H9 (cell line): Measurements from ENCODE around the gene RPL15. TPM values are rescaled to one million over a fixed set of nuclear protein-coding genes. Genes with fewer than 3 reads are reported as not detected.

ENCODE experiments used
- DNase-seq: peaks from one replicate; pipeline ENCODE4 v3.0.0-alpha.2; 2017
- H2AFZ ChIP-seq: one replicate; pipeline ENCODE4 v1.6.1; 2013; ENCODE audit warnings: mild to moderate bottlenecking, low read length, control low read depth, moderate library complexity
- H2AK5ac ChIP-seq: 2 replicates; pipeline ENCODE4 v1.6.1; 2013; ENCODE audit warnings: low read length, control low read depth, mixed read lengths; ENCODE audit not compliant: insufficient read length
- H2BK120ac ChIP-seq: one replicate; pipeline ENCODE4 v1.6.1; 2013; ENCODE audit warnings: low read depth, mild to moderate bottlenecking, low read length, control low read depth, inconsistent platforms; ENCODE audit not compliant: poor library complexity, severe bottlenecking
- H2BK12ac ChIP-seq: 2 replicates; pipeline ENCODE4 v1.6.1; 2013; ENCODE audit warnings: low read length, control low read depth, mixed read lengths, low read depth; ENCODE audit not compliant: insufficient read length
- H2BK15ac ChIP-seq: 2 replicates; pipeline ENCODE4 v1.6.1; 2013; ENCODE audit warnings: low read depth, low read length, control low read depth
- H2BK20ac ChIP-seq: one replicate; pipeline ENCODE4 v1.6.1; 2013; ENCODE audit warnings: low read depth, mild to moderate bottlenecking, low read length, control low read depth, inconsistent platforms; ENCODE audit not compliant: poor library complexity, severe bottlenecking
- H2BK5ac ChIP-seq: 2 replicates; pipeline ENCODE4 v1.6.1; 2013; ENCODE audit warnings: low read length, control low read depth, mixed read lengths; ENCODE audit not compliant: insufficient read length
- H3K14ac ChIP-seq: 2 replicates; pipeline ENCODE4 v1.6.1; 2013; ENCODE audit warnings: low read length, control low read depth; ENCODE audit not compliant: insufficient read depth
- H3K18ac ChIP-seq: 2 replicates; pipeline ENCODE4 v1.6.1; 2013; ENCODE audit warnings: low read depth, mild to moderate bottlenecking, mixed read lengths, low read length, control low read depth; ENCODE audit not compliant: insufficient read length
- H3K23ac ChIP-seq: 2 replicates; pipeline ENCODE4 v1.6.1; 2013; ENCODE audit warnings: low read length, control low read depth, mixed read lengths, low read depth; ENCODE audit not compliant: insufficient read length
- H3K23me2 ChIP-seq: 2 replicates; pipeline ENCODE4 v1.6.1; 2013; ENCODE audit warnings: low read depth, mild to moderate bottlenecking, mixed read lengths, low read length, control low read depth; ENCODE audit not compliant: insufficient read length, poor library complexity, severe bottlenecking
- H3K27ac ChIP-seq: 2 replicates; pipeline ENCODE4 v1.5.1; 2013; ENCODE audit warnings: low read length, control low read depth, mixed read lengths, low read depth; ENCODE audit not compliant: insufficient read length
- H3K27me3 ChIP-seq: 2 replicates; pipeline ENCODE4 v1.6.1; 2013; ENCODE audit warnings: low read length, control low read depth, inconsistent platforms; ENCODE audit not compliant: insufficient read depth
- H3K4ac ChIP-seq: 2 replicates; pipeline ENCODE4 v1.6.1; 2013; ENCODE audit warnings: low read depth, mild to moderate bottlenecking, control low read depth, inconsistent platforms, low read length, moderate library complexity
- H3K4me1 ChIP-seq: 2 replicates; pipeline ENCODE4 v1.6.1; 2013; ENCODE audit warnings: low read length, control low read depth, inconsistent platforms; ENCODE audit not compliant: insufficient read depth
- H3K4me2 ChIP-seq: 2 replicates; pipeline ENCODE4 v1.6.1; 2013; ENCODE audit warnings: low read length, control low read depth, mixed read lengths; ENCODE audit not compliant: insufficient read length, insufficient read depth
- H3K56ac ChIP-seq: 2 replicates; pipeline ENCODE4 v1.6.1; 2013; ENCODE audit warnings: low read depth, mild to moderate bottlenecking, mixed read lengths, low read length, control low read depth; ENCODE audit not compliant: insufficient read length
- H3K79me1 ChIP-seq: 2 replicates; pipeline ENCODE4 v1.6.1; 2013; ENCODE audit warnings: low read depth, mild to moderate bottlenecking, moderate library complexity, low read length, control low read depth, inconsistent platforms; ENCODE audit not compliant: insufficient read depth, poor library complexity, severe bottlenecking
- H3K79me2 ChIP-seq: 2 replicates; pipeline ENCODE4 v1.6.1; 2013; ENCODE audit warnings: low read length, control low read depth, inconsistent platforms; ENCODE audit not compliant: insufficient read depth
- H3K9ac ChIP-seq: 2 replicates; pipeline ENCODE4 v1.6.1; 2013; ENCODE audit warnings: low read length, control low read depth, mixed read lengths; ENCODE audit not compliant: insufficient read length; ENCODE audit errors: extremely low read depth
- H3K9me3 ChIP-seq: one replicate; pipeline ENCODE4 v1.6.1; 2013; ENCODE audit warnings: low read depth, low read length, inconsistent platforms; ENCODE audit not compliant: control insufficient read depth
- H3T11ph ChIP-seq: one replicate; pipeline ENCODE4 v1.6.1; 2013; ENCODE audit warnings: mild to moderate bottlenecking, low read length, control low read depth, inconsistent platforms
- H4K20me1 ChIP-seq: one replicate; pipeline ENCODE4 v1.6.1; 2013; ENCODE audit not compliant: control insufficient read depth, insufficient read length, insufficient read depth
- H4K5ac ChIP-seq: 2 replicates; pipeline ENCODE4 v1.6.1; 2013; ENCODE audit warnings: low read depth, mild to moderate bottlenecking, mixed read lengths, low read length, control low read depth; ENCODE audit not compliant: insufficient read length
- H4K8ac ChIP-seq: replicated peaks from 2 replicates; pipeline ENCODE4 v1.6.1; 2013; ENCODE audit warnings: low read length, control low read depth, mixed read lengths, low read depth; ENCODE audit not compliant: insufficient read length
- H4K91ac ChIP-seq: 2 replicates; pipeline ENCODE4 v1.6.1; 2013; ENCODE audit warnings: low read depth, mild to moderate bottlenecking, moderate library complexity, mixed read lengths, low read length, control low read depth; ENCODE audit not compliant: insufficient read length
- H3K27ac Mint-ChIP-seq, 3 experiments: 2 replicates in 2 of 3; 3 replicates in 1 of 3; pipeline ENCODE4 v1.8.0; 2020 to 2021; ENCODE audit warnings: mixed read lengths in 3 of 3, mild to moderate bottlenecking in 1 of 3, moderate library complexity in 1 of 3
- H3K27me3 Mint-ChIP-seq: 2 replicates; pipeline ENCODE4 v1.8.0; 2021; ENCODE audit warnings: low read depth, mild to moderate bottlenecking, moderate library complexity, mixed read lengths
- H3K36me3 Mint-ChIP-seq, 3 experiments: 2 replicates in 2 of 3; 3 replicates in 1 of 3; pipeline ENCODE4 v1.8.0; 2020 to 2021; ENCODE audit warnings: low read depth in 3 of 3, mixed read lengths in 3 of 3; ENCODE audit not compliant: insufficient read depth in 1 of 3
- H3K4me1 Mint-ChIP-seq, 2 experiments: 2 replicates each; pipeline ENCODE4 v1.8.0; 2020; ENCODE audit warnings: mixed read lengths in 2 of 2
- H3K4me3 Mint-ChIP-seq, 2 experiments: 2 replicates in 1 of 2; 3 replicates in 1 of 2; pipeline ENCODE4 v1.8.0; 2020 to 2021; ENCODE audit warnings: mild to moderate bottlenecking in 2 of 2, mixed read lengths in 2 of 2, moderate library complexity in 1 of 2
- H3K9me3 Mint-ChIP-seq, 2 experiments: 2 replicates in 1 of 2; 3 replicates in 1 of 2; pipeline ENCODE4 v1.8.0; 2020; ENCODE audit warnings: mild to moderate bottlenecking in 2 of 2, mixed read lengths in 2 of 2, moderate library complexity in 1 of 2
- CTCF ChIP-seq: fragments of 200-600 bp; sonication (generic); conservative IDR thresholded peaks from 3 replicates; pipeline ENCODE4 v1.8.0; 2021; ENCODE audit warnings: antibody characterized with exemption, mild to moderate bottlenecking
- WGBS: extraction: QIAGEN DNeasy Blood & Tissue Kit; methylation state at CpG from one replicate; pipeline ENCODE4 v1.1.7; 2013; ENCODE audit warnings: missing lambda C conversion rate, low lambda C conversion rate, mixed read lengths; ENCODE audit not compliant: insufficient read length; ENCODE audit errors: extremely low coverage; 5-methylcytosine and 5-hydroxymethylcytosine counted together
- total RNA-seq: library from RNA; stranded (reverse); gene quantifications from 2 replicates; pipeline ENCODE4 v1.2.1, GENCODE V29; 2021

The RPL15 gene
- total RNA-seq, 1 experiment from 2014 or later, result 2,794 TPM

- Histone ChIP-seq H2AFZ (no peak overlapping the region), H4K20me1 (peaks cover 4% of the 10 kb centered on the region), H4K5ac (no peak overlapping the region), H3K79me2 (no peaks in the 10 kb centered on the region), H2BK15ac (no peak overlapping the region), H3K27me3 (no peaks in the 10 kb centered on the region), H2BK120ac (no peak overlapping the region), H3T11ph (no peak overlapping the region), H4K91ac (no peak overlapping the region), H2BK12ac (no peak overlapping the region), H3K4ac (no peak overlapping the region), H3K23me2 (no peaks in the 10 kb centered on the region), H3K9me3 (peaks cover 8% of the 10 kb centered on the region), H3K14ac (no peak overlapping the region), H2BK20ac (no peak overlapping the region), H3K18ac (no peak overlapping the region), H3K23ac (no peak overlapping the region), H3K79me1 (no peaks in the 10 kb centered on the region), H3K4me1 (no peaks in the 10 kb centered on the region; the same call in 1 of the 2 replicates), H3K56ac (no peak overlapping the region), H2AK5ac (no peak overlapping the region), H2BK5ac (no peak overlapping the region), H3K27ac (no peak overlapping the region), H4K8ac (no peak overlapping the region), H3K9ac (no peak overlapping the region), H3K4me2 (no peak overlapping the region)
- Mint-ChIP-seq H3K27me3 (no peaks in the 10 kb centered on the region), H3K27ac (peak overlapping the region in 2 of 3 experiments; percentile 2 to 31; a peak in 2 of 7 replicates), H3K4me3 (no peak overlapping the region), H3K4me1 (peaks cover 17 to 18% of the 10 kb centered on the region in 2 experiments), H3K9me3 (peaks cover 12 to 19% of the 10 kb centered on the region in 2 experiments), H3K36me3 (peaks cover 51 to 72% (median 62%) of the 10 kb centered on the region in 3 experiments)
- no CpG with 5 or more reads among the region's 4 CpGs for WGBS
- TF ChIP-seq CTCF, result no peak
- no peak for DNase-seq
These were observed 21.8 kb upstream of the RPL15 start for GRCh38 chr3:23895181-23895580.
